Activated T-helper 1 cell treated with anti-CD3 and anti-CD28 coated beads, Interleukin-12 subunit alpha, Interleukin-12 subunit beta, Interleukin-2, Interleukin-4 antibody, amounts not matched to agents 30 ng/mL and 10 ng/mL and 1 ng/mL, durations not matched to agents 14 hours and 24 hours and 36 hours (primary cell): ENCODE results near the gene LAMC1. TPM values are rescaled to one million over a fixed set of nuclear protein-coding genes. Genes with fewer than 3 reads are reported as not detected.
"Not testable (repeated sequence)": the region's sequence is repeated elsewhere in the genome, so short reads cannot be mapped to it uniquely, and the experiment has no call there.

Source experiments
- DNase-seq: peaks from one replicate; pipeline ENCODE4 v3.0.0; 2021; ENCODE audit warnings: low spot score
- H3K27ac Mint-ChIP-seq: one replicate; pipeline ENCODE4 v1.8.0; 2021; ENCODE audit warnings: mild to moderate bottlenecking, mixed read lengths
- H3K27me3 Mint-ChIP-seq: one replicate; pipeline ENCODE4 v1.8.0; 2022; ENCODE audit warnings: mild to moderate bottlenecking, moderate library complexity, mixed read lengths; ENCODE audit not compliant: insufficient read depth
- H3K36me3 Mint-ChIP-seq: one replicate; pipeline ENCODE4 v1.8.0; 2021; ENCODE audit warnings: low read depth, mixed read lengths
- H3K4me1 Mint-ChIP-seq: one replicate; pipeline ENCODE4 v1.8.0; 2021; ENCODE audit warnings: low read depth, mixed read lengths
- H3K4me3 Mint-ChIP-seq: one replicate; pipeline ENCODE4 v1.8.0; 2021; ENCODE audit warnings: mild to moderate bottlenecking, moderate library complexity, mixed read lengths
- H3K9me3 Mint-ChIP-seq: one replicate; pipeline ENCODE4 v1.8.0; 2021; ENCODE audit warnings: mixed read lengths
- intact Hi-C: fragments of 100-400 bp; cut with micrococcal nuclease; formaldehyde crosslinking; loops from one replicate; pipeline ENCODE4 v1.15.1; 2024
- total RNA-seq: library from RNA; stranded (reverse); gene quantifications from 2 replicates; pipeline ENCODE4 v1.2.3, GENCODE V29; 2022

LAMC1 gene
- total RNA-seq, 1 donor from 2014 or later, result 0.49 TPM

GRCh38 chr1:183061194-183061593, 38.0 kb downstream of the LAMC1 start:
- H3K4me3 Mint-ChIP-seq, result no peak overlapping the region
- DNase-seq, result no peak
- no peaks in the 10 kb centered on the region for H3K4me1 Mint-ChIP-seq
- intact Hi-C loops, result no loop called here
- no peak overlapping the region for H3K27ac Mint-ChIP-seq
- H3K36me3 Mint-ChIP-seq, result no peaks in the 10 kb centered on the region
- H3K9me3 Mint-ChIP-seq, result no peaks in the 10 kb centered on the region
- H3K27me3 Mint-ChIP-seq, result peaks cover 7% of the 10 kb centered on the region

GRCh38 chr1:183063349-183063748, 40.1 kb downstream of the LAMC1 start:
- Mint-ChIP-seq H3K27ac (no peak overlapping the region), H3K4me3 (no peak overlapping the region), H3K27me3 (peaks cover 3% of the 10 kb centered on the region), H3K9me3 (no peaks in the 10 kb centered on the region), H3K36me3 (no peaks in the 10 kb centered on the region), H3K4me1 (no peaks in the 10 kb centered on the region)
- intact Hi-C loops, result no loop called here
- no peak for DNase-seq

GRCh38 chr1:183065168-183065706, 42.0 kb downstream of the LAMC1 start:
- H3K27me3 Mint-ChIP-seq, result peaks cover under 1% of the 10 kb centered on the region
- no peak overlapping the region for H3K27ac Mint-ChIP-seq
- no peak overlapping the region for H3K4me3 Mint-ChIP-seq
- no peaks in the 10 kb centered on the region for H3K4me1 Mint-ChIP-seq
- DNase-seq, result no peak
- no peaks in the 10 kb centered on the region for H3K9me3 Mint-ChIP-seq
- no peaks in the 10 kb centered on the region for H3K36me3 Mint-ChIP-seq
- intact Hi-C loops, result no loop called here

- H3K27ac Mint-ChIP-seq, H3K36me3 Mint-ChIP-seq, H3K27me3 Mint-ChIP-seq, H3K4me1 Mint-ChIP-seq, DNase-seq, H3K9me3 Mint-ChIP-seq, H3K4me3 Mint-ChIP-seq, intact Hi-C loops: not testable (repeated sequence)
These were observed 43.2 kb downstream of the LAMC1 start for GRCh38 chr1:183066432-183066831.

- no peaks in the 10 kb centered on the region for H3K4me1 Mint-ChIP-seq
- DNase-seq, result no peak
- no peak overlapping the region for H3K4me3 Mint-ChIP-seq
- H3K27me3 Mint-ChIP-seq, result peaks cover 2% of the 10 kb centered on the region
- no peaks in the 10 kb centered on the region for H3K36me3 Mint-ChIP-seq
- H3K27ac Mint-ChIP-seq, result no peak overlapping the region
- intact Hi-C loops, result no loop called here
- no peaks in the 10 kb centered on the region for H3K9me3 Mint-ChIP-seq
These were observed 46.5 kb downstream of the LAMC1 start for GRCh38 chr1:183069562-183070216.

- no peak overlapping the region for H3K4me3 Mint-ChIP-seq
- no peak for DNase-seq
- no peak overlapping the region for H3K27ac Mint-ChIP-seq
- H3K4me1 Mint-ChIP-seq, result no peaks in the 10 kb centered on the region
- H3K9me3 Mint-ChIP-seq, result no peaks in the 10 kb centered on the region
- no peaks in the 10 kb centered on the region for H3K36me3 Mint-ChIP-seq
- H3K27me3 Mint-ChIP-seq, result peaks cover 2% of the 10 kb centered on the region
- intact Hi-C loops, result no loop called here
These were observed 47.2 kb downstream of the LAMC1 start for GRCh38 chr1:183070234-183070922.

- H3K9me3 Mint-ChIP-seq, result no peaks in the 10 kb centered on the region
- H3K4me1 Mint-ChIP-seq, result no peaks in the 10 kb centered on the region
- no peaks in the 10 kb centered on the region for H3K36me3 Mint-ChIP-seq
- no peak for DNase-seq
- peaks cover 4% of the 10 kb centered on the region for H3K27me3 Mint-ChIP-seq
- H3K4me3 Mint-ChIP-seq, result no peak overlapping the region
- intact Hi-C loops, result no loop called here
- H3K27ac Mint-ChIP-seq, result no peak overlapping the region
These were observed 47.9 kb downstream of the LAMC1 start for GRCh38 chr1:183070923-183071618.

GRCh38 chr1:183072595-183072994, 49.4 kb downstream of the LAMC1 start:
- H3K27ac Mint-ChIP-seq, H3K9me3 Mint-ChIP-seq, intact Hi-C loops, H3K36me3 Mint-ChIP-seq, H3K27me3 Mint-ChIP-seq, H3K4me3 Mint-ChIP-seq, H3K4me1 Mint-ChIP-seq, DNase-seq: not testable (repeated sequence)

- H3K36me3 Mint-ChIP-seq, result no peaks in the 10 kb centered on the region
- no peak overlapping the region for H3K27ac Mint-ChIP-seq
- intact Hi-C loops, result no loop called here
- H3K27me3 Mint-ChIP-seq, result peaks cover 8% of the 10 kb centered on the region
- H3K9me3 Mint-ChIP-seq, result no peaks in the 10 kb centered on the region
- DNase-seq, result no peak
- H3K4me1 Mint-ChIP-seq, result no peaks in the 10 kb centered on the region
- H3K4me3 Mint-ChIP-seq, result no peak overlapping the region
These were observed 50.1 kb downstream of the LAMC1 start for GRCh38 chr1:183073320-183073719.

GRCh38 chr1:183074215-183074614, 51.0 kb downstream of the LAMC1 start:
- Mint-ChIP-seq H3K4me3 (no peak overlapping the region), H3K4me1 (no peaks in the 10 kb centered on the region), H3K36me3 (no peaks in the 10 kb centered on the region), H3K27me3 (peaks cover 8% of the 10 kb centered on the region), H3K9me3 (no peaks in the 10 kb centered on the region), H3K27ac (no peak overlapping the region)
- intact Hi-C loops, result no loop called here
- DNase-seq, result no peak

- H3K4me3 Mint-ChIP-seq, result no peak overlapping the region
- H3K27ac Mint-ChIP-seq, result no peak overlapping the region
- no peaks in the 10 kb centered on the region for H3K9me3 Mint-ChIP-seq
- H3K36me3 Mint-ChIP-seq, result no peaks in the 10 kb centered on the region
- DNase-seq, result no peak
- H3K4me1 Mint-ChIP-seq, result no peaks in the 10 kb centered on the region
- intact Hi-C loops, result no loop called here
- peaks cover 6% of the 10 kb centered on the region for H3K27me3 Mint-ChIP-seq
These were observed 52.6 kb downstream of the LAMC1 start for GRCh38 chr1:183075861-183076260.

GRCh38 chr1:183077097-183077496, 53.9 kb downstream of the LAMC1 start:
- no peak for DNase-seq
- H3K27me3 Mint-ChIP-seq, result peaks cover 6% of the 10 kb centered on the region
- H3K4me3 Mint-ChIP-seq, result no peak overlapping the region
- intact Hi-C loops, result no loop called here
- H3K27ac Mint-ChIP-seq, result no peak overlapping the region
- no peaks in the 10 kb centered on the region for H3K4me1 Mint-ChIP-seq
- no peaks in the 10 kb centered on the region for H3K36me3 Mint-ChIP-seq
- H3K9me3 Mint-ChIP-seq, result no peaks in the 10 kb centered on the region

GRCh38 chr1:183079712-183080388, 56.6 kb downstream of the LAMC1 start:
- H3K4me3 Mint-ChIP-seq, result no peak overlapping the region
- no peaks in the 10 kb centered on the region for H3K9me3 Mint-ChIP-seq
- H3K27ac Mint-ChIP-seq, result no peak overlapping the region
- DNase-seq, result no peak
- no peaks in the 10 kb centered on the region for H3K36me3 Mint-ChIP-seq
- H3K4me1 Mint-ChIP-seq, result no peaks in the 10 kb centered on the region
- H3K27me3 Mint-ChIP-seq, result peaks cover 8% of the 10 kb centered on the region
- intact Hi-C loops, result no loop called here
